Neural cell (in vitro differentiated cells): ENCODE data around the gene MOB2.

ENCODE experiments used
- EP300 ChIP-seq: fragments of 450-650 bp; conservative IDR thresholded peaks from 2 replicates; pipeline ENCODE4 v1.6.1; 2014; ENCODE audit warnings: antibody characterized with exemption, mild to moderate bottlenecking, moderate library complexity; ENCODE audit not compliant: poor library complexity, severe bottlenecking
- EZH2 ChIP-seq: fragments of 200-600, 300-800 bp; shearing (Covaris generic), sonication (generic); IDR thresholded peaks from 2 replicates; pipeline ENCODE4 v1.6.1; 2014; ENCODE audit warnings: antibody characterized with exemption, low read length, borderline replicate concordance, mild to moderate bottlenecking; ENCODE audit not compliant: insufficient read depth, poor library complexity, severe bottlenecking
- MXI1 ChIP-seq: fragments of 450-650 bp; conservative IDR thresholded peaks from 2 replicates; pipeline ENCODE4 v1.6.1; 2014; ENCODE audit warnings: antibody characterized with exemption, mild to moderate bottlenecking; ENCODE audit not compliant: poor library complexity, severe bottlenecking
- POLR2AphosphoS5 ChIP-seq: IDR thresholded peaks from 2 replicates; pipeline ENCODE4 v1.6.1; 2012
- RAD21 ChIP-seq: fragments of 450-650 bp; conservative IDR thresholded peaks from 2 replicates; pipeline ENCODE4 v1.6.1; 2014; ENCODE audit warnings: antibody characterized with exemption, mild to moderate bottlenecking, moderate library complexity
- TF ChIP-seq, protein P1 (sequence below): fragments of 450-650 bp; IDR thresholded peaks from 2 replicates; pipeline ENCODE4 v1.5.1; 2014; ENCODE audit warnings: antibody characterized with exemption, mild to moderate bottlenecking, moderate library complexity; ENCODE audit not compliant: poor library complexity, severe bottlenecking

DNA sequence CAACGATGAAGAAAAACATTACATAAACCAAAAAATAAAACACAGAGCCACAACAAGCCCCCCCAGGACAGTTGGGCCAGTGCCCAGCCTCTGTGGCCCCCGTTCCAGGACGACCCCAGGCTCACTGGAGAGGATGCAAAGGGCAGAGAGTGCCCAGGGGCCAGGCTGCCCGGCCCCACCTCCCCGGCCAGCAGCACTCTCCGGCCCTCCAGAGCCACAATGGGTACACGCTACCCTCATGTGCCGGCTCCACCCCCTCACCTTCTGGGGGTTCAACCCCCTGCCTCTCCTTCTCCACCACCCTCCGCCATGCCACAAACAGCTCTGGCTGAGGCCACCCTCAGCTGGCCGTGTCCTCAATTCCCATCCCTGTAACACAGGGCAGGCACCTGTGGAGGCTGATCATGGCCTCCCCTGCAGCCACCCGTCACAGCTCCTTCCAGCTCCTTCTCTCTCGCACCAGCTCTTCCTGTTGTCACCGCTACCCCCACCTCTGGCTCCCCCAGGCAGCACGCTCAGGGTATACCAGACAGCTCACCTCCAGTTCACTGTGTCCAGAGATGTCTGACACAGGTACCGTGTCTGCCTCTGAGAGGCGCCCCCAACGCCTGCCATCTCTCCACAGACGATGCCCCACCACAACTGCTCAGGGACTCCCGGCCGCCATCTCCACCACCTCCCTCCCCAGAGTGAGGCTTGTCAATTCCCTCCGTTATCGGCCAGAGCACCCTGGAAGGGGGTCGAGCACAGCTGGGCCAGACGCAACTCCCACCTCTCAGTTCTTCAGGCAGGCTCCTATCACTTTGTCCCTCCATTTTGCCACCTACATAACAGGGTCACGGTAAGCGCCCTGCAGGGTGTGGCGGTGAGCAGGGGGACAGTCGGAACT is 30.8 kb upstream of the MOB2 start:
- TF ChIP-seq, protein P1, sequence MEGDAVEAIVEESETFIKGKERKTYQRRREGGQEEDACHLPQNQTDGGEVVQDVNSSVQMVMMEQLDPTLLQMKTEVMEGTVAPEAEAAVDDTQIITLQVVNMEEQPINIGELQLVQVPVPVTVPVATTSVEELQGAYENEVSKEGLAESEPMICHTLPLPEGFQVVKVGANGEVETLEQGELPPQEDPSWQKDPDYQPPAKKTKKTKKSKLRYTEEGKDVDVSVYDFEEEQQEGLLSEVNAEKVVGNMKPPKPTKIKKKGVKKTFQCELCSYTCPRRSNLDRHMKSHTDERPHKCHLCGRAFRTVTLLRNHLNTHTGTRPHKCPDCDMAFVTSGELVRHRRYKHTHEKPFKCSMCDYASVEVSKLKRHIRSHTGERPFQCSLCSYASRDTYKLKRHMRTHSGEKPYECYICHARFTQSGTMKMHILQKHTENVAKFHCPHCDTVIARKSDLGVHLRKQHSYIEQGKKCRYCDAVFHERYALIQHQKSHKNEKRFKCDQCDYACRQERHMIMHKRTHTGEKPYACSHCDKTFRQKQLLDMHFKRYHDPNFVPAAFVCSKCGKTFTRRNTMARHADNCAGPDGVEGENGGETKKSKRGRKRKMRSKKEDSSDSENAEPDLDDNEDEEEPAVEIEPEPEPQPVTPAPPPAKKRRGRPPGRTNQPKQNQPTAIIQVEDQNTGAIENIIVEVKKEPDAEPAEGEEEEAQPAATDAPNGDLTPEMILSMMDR, result no peak
- TF ChIP-seq POLR2AphosphoS5, result no peak
- no peak for TF ChIP-seq RAD21
- TF ChIP-seq EP300, result no peak
- TF ChIP-seq MXI1, result no peak
- TF ChIP-seq EZH2, result no peak
